Breast epithelium (tissue), 4 donors: ENCODE measurements around the gene ZNF554. TPM values are rescaled to one million over a fixed set of nuclear protein-coding genes. Genes with fewer than 3 reads are reported as not detected.

Experiments used
- DNase-seq, 2 donors: peaks; one replicate each; pipeline ENCODE4 v3.0.0-alpha.2; 2019; ENCODE audit warnings: low spot score in 2 of 2
- H3K27ac ChIP-seq, 2 donors: fragments of 200-600 bp; sonication (generic) in 1 of 2; one replicate each; pipeline ENCODE4 v1.5.1; 2016 to 2019; ENCODE audit warnings: mild to moderate bottlenecking in 1 of 2
- H3K27me3 ChIP-seq, 2 donors: fragments of 200-600 bp; sonication (generic) in 1 of 2; one replicate each; pipeline versions ENCODE4 v1.5.1 to v1.6.0; 2017 to 2019; ENCODE audit warnings: control low read depth in 1 of 2, mild to moderate bottlenecking in 1 of 2
- H3K36me3 ChIP-seq: fragments of 200-600 bp; one replicate; pipeline ENCODE4 v1.5.1; 2019
- H3K4me1 ChIP-seq, 2 donors: fragments of 200-600 bp; sonication (generic); one replicate each; pipeline ENCODE4 v1.5.1; 2016 to 2019; ENCODE audit warnings: control low read depth in 1 of 2
- H3K4me3 ChIP-seq, 3 donors: fragments of 200-600 bp; sonication (generic); 1 replicate in 2 of 3; 2 replicates in 1 of 3; pipeline ENCODE4 v1.5.1; 2016 to 2019; ENCODE audit warnings: mild to moderate bottlenecking in 3 of 3, moderate library complexity in 2 of 3
- H3K9me3 ChIP-seq, 2 donors: fragments of 200-600 bp; sonication (generic) in 1 of 2; one replicate each; pipeline ENCODE4 v1.5.1; 2016 to 2019; ENCODE audit warnings: control low read depth in 1 of 2
- POLR2A ChIP-seq: fragments of 450-650 bp; IDR thresholded peaks from one replicate; pipeline ENCODE4 v1.6.1; 2016; ENCODE audit warnings: antibody characterized with exemption, mild to moderate bottlenecking, moderate library complexity
- POLR2AphosphoS5 ChIP-seq, 3 donors: sonication (generic); formaldehyde crosslinking; IDR thresholded peaks; one replicate each; pipeline ENCODE4 v1.6.1; 2017; ENCODE audit warnings: antibody characterized with exemption in 3 of 3
- intact Hi-C: fragments of 100-400 bp; cut with DNase I; formaldehyde crosslinking; loops from one replicate; pipeline ENCODE4 v1.15.1; 2023; ENCODE audit warnings: low total_unique reads
- total RNA-seq, 3 donors: library from RNA; depleted of rRNA; stranded (reverse); fragments of >200 nt; gene quantifications; one replicate each; pipeline ENCODE4 v1.1.0, GENCODE V29; 2016
- TF ChIP-seq, protein P1 (sequence below), 3 donors: fragments of 450-650 bp; IDR thresholded peaks; one replicate each; pipeline ENCODE4 v1.5.1; 2016 to 2017; ENCODE audit warnings: antibody characterized with exemption in 3 of 3, mild to moderate bottlenecking in 3 of 3, moderate library complexity in 3 of 3

The ZNF554 gene
- total RNA-seq, 3 donors from 2014 or later, result 2.1 to 10.4 (median 7.5) TPM

DNA sequence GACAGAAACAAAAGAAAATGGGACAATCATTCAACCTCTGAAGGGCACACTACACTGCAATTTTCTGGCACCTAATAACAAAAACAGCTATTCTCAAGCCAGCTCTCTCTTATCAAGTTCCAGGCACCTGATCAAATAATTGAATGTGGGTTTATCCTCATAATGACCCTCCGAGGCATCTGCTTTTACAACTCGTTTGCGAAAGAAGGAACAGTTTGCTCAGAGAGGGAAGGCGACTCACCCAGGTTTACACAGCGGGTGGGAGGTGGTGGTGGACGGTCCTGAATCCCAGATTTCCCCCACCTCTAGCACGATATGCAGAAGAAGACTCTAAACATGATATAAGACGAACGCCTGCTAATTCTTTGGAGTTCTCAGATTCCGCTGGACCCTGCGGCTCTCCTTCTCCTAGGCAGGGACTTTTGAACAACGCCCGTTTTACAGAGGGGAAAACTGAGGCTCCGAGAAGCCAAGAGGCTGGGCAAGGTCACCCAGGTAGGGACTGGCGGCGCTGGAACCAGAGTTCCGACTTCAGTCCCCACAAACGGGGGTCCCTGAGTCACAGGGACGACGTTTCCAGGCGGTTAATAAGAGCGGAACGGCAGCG lies 37.2 kb upstream of the ZNF554 start:
- H3K9me3 ChIP-seq, result no peaks in the 10 kb centered on the region
- DNase-seq, result no peak
- H3K4me3 ChIP-seq, result peak overlapping the region; percentile 88 to 99 (median 89)
- TF ChIP-seq, protein P1, sequence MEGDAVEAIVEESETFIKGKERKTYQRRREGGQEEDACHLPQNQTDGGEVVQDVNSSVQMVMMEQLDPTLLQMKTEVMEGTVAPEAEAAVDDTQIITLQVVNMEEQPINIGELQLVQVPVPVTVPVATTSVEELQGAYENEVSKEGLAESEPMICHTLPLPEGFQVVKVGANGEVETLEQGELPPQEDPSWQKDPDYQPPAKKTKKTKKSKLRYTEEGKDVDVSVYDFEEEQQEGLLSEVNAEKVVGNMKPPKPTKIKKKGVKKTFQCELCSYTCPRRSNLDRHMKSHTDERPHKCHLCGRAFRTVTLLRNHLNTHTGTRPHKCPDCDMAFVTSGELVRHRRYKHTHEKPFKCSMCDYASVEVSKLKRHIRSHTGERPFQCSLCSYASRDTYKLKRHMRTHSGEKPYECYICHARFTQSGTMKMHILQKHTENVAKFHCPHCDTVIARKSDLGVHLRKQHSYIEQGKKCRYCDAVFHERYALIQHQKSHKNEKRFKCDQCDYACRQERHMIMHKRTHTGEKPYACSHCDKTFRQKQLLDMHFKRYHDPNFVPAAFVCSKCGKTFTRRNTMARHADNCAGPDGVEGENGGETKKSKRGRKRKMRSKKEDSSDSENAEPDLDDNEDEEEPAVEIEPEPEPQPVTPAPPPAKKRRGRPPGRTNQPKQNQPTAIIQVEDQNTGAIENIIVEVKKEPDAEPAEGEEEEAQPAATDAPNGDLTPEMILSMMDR (IDR thresholded peaks at IDR 0.05), result no peak
- TF ChIP-seq POLR2AphosphoS5 (IDR thresholded peaks at IDR 0.05) (no peak), POLR2A (no peak)
- H3K4me1 ChIP-seq, result peaks cover 5 to 19% of the 10 kb centered on the region in 2 donors
- no peaks in the 10 kb centered on the region for H3K27me3 ChIP-seq
- peak overlapping the region; percentile 93 to 97 for H3K27ac ChIP-seq
- H3K36me3 ChIP-seq, result no peaks in the 10 kb centered on the region
- intact Hi-C loops, result loop anchor here (5.0 kb wide), 1 partner anchor 1535 kb away; the partner anchor contains the start of gene MIDN

DNA sequence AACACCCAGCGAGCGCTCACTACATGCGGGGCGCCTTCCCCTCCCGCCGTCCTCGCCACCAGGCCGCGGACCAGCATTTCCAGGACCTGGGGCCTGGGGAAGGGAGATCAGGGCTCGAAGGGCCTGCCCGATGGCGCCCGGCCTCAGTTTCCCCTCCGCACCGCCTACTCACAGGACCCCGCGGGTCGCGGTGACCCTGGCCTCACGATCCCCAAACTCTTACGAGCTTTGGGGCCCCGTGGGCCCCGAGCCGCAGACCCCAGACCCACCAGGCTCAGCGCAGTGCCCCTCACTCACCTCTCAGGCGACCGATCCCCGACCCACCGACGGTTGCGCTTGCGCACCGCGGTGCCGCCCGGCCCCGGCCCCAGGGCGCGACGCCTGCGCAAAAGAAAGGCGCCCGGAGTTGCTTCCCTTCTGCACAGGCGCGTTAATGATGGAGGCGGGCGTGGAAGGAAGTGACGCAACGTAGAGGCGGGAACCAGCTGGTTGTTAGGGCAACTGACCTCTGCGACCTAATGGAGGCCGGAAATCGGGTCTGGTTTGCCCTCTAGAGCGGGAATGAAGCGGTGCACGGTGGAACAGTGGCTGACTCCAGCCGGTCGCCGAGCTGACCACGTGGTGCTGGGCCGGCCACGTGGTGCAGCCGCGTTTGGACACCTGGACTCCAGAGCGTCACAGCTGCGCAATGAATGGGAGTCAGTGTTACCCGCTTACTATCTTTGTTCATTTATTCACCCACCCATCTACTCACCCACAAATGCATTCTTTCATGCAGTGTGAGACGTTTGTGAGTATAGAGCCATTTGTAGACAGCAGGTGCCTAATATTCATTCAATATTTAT lies 36.5 kb upstream of the ZNF554 start, which contains the start of gene SGTA:
Gene SGTA (minus strand): TSS at position 338 of the 845 bp plus-strand sequence. CDS start 14,205 bp downstream, outside the sequence.
- H3K27me3 ChIP-seq, result no peaks in the 10 kb centered on the region
- DNase-seq, result peak; percentile 98
- H3K36me3 ChIP-seq, result no peaks in the 10 kb centered on the region
- intact Hi-C loops, result loop anchor here (5.0 kb wide), 1 partner anchor 1536 kb away; the partner anchor contains the start of gene MIDN
- peaks cover 5 to 19% of the 10 kb centered on the region in 2 donors for H3K4me1 ChIP-seq
- TF ChIP-seq, protein P1 (IDR thresholded peaks at IDR 0.05), result peak in 2 of 3 donors; percentile 45 to 73
- TF ChIP-seq POLR2AphosphoS5 (IDR thresholded peaks at IDR 0.05) (peak; percentile 64 to 88 (median 84)), POLR2A (peak; percentile 84)
- H3K9me3 ChIP-seq, result no peaks in the 10 kb centered on the region
- H3K4me3 ChIP-seq, result peak within 1 kb of the TSS; percentile 88 to 99 (median 89)
- peak within 1 kb of the TSS; percentile 93 to 97 for H3K27ac ChIP-seq

DNA sequence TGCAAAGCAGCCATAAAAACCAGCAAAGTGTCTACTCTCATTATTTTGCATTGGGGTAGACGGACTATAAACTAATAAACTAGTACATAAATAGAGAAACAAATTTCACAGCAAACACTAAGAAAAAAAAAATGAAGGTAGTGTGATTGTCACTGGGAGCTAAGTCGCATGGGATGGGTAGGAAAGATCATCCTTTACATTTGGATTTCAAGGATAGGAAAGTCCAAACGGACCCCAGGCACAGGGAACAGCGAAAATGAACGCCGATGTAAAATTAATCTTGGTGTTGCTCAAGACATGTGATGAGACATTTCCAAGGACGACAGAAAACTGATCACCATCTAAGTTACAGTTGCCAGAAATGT lies 35.9 kb upstream of the ZNF554 start:
- H3K4me1 ChIP-seq, result peaks cover 5 to 19% of the 10 kb centered on the region in 2 donors
- H3K36me3 ChIP-seq, result no peaks in the 10 kb centered on the region
- H3K27ac ChIP-seq, result peak overlapping the region; percentile 93 to 97
- peak overlapping the region in 2 of 3 donors; percentile 88 to 89 for H3K4me3 ChIP-seq
- TF ChIP-seq POLR2A (no peak), POLR2AphosphoS5 (IDR thresholded peaks at IDR 0.05) (no peak)
- TF ChIP-seq, protein P1 (IDR thresholded peaks at IDR 0.05), result no peak
- no peaks in the 10 kb centered on the region for H3K9me3 ChIP-seq
- no peak for DNase-seq
- no peaks in the 10 kb centered on the region for H3K27me3 ChIP-seq
- intact Hi-C loops, result loop anchor here (5.0 kb wide), 1 partner anchor 1536 kb away; the partner anchor contains the start of gene MIDN

DNA sequence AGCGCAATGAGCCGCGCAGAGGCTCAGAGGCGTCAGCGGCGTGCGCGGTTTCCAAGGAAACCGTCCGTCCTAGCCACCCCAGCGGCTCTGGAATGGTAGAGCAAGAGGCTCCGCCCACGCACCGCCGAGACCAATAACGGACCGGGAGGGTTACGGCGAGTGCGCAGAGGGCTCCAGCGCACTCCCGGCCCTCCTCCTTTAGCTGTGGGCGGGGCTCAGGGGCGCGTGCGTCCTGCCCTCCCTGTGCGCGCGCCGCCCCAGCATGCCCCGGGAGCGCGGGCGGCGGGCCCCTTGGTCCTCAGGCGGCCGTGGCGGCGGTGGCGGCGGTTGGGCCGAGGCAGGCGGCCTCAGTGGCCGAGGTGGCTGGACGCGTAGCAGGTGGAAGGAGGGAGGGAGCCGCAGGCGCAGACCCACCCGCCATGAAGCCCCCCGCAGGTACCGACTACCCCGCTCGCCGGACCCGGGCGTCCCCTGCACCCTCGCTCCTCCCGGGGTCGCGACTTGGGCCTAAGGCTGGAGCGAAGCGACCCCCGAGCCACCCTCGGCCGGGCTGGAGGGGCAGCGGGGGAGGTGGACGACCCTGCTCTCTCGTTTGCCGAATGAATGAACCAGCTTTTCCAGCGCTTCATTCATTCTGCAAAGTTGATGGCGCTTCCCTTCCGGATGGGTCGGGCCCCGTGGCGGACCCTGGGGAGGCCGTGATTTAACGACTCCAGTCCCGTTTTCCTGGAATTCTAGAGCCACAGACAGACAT lies 34.2 kb upstream of the ZNF554 start, which contains the start of gene THOP1:
Gene THOP1 (plus strand): TSS at position 260 of the 754 bp plus-strand sequence. CDS start 160 bp downstream, at position 420.
- no peaks in the 10 kb centered on the region for H3K36me3 ChIP-seq
- H3K27ac ChIP-seq, result peak within 1 kb of the TSS; percentile 82 to 84
- no peaks in the 10 kb centered on the region for H3K9me3 ChIP-seq
- intact Hi-C loops, result no loop called here
- H3K4me3 ChIP-seq, result peak within 1 kb of the TSS; percentile 54 to 89 (median 83)
- no peaks in the 10 kb centered on the region for H3K27me3 ChIP-seq
- DNase-seq, result peak; percentile 98
- TF ChIP-seq POLR2AphosphoS5 (IDR thresholded peaks at IDR 0.05), result peak; percentile 14 to 31 (median 27)
- TF ChIP-seq POLR2A, result no peak
- TF ChIP-seq, protein P1 (IDR thresholded peaks at IDR 0.05), result peak in 1 of 3 donors; percentile 18
- H3K4me1 ChIP-seq, result peaks cover 5 to 19% of the 10 kb centered on the region in 2 donors
